A549 (cell line): ENCODE data around the gene PECR. TPM values are rescaled to one million over a fixed set of nuclear protein-coding genes. Genes with fewer than 3 reads are reported as not detected.

Experiments used
- ATAC-seq, 2 experiments: fragments of 200-7000 bp in 1 of 2; fragments of >200 bp in 1 of 2; cut with Nextera tagmentation in 1 of 2; cut with Tn5 transposase in 1 of 2; 3 replicates each; pipeline versions ENCODE4 v1.8.0 to v1.9.1; 2018 to 2020; ENCODE audit warnings: mild to moderate bottlenecking in 1 of 2, moderate library complexity in 1 of 2
- CTCF ChIA-PET: fragments of 300-600 bp; sonication (Branson Sonifier 250); formaldehyde crosslinking; extraction: SDS; loops from one replicate; lab custom pipeline; 2021; ENCODE audit warnings: antibody characterized with exemption, inconsistent platforms; lab: Yijun Ruan, JAX
- POLR2A ChIA-PET: fragments of 350-600 bp; formaldehyde crosslinking; extraction: SDS; loops from one replicate; lab custom pipeline; 2021; ENCODE audit warnings: antibody characterized with exemption, inconsistent platforms; lab: Yijun Ruan, JAX
- DNase-seq, 2 experiments: peaks; one replicate each; pipeline versions ENCODE4 v3.0.0 to v3.0.0-alpha.2; 2011 to 2016; ENCODE audit warnings: low read depth in 1 of 2, low spot score in 1 of 2
- FAIRE-seq: peaks from 2 replicates; lab custom pipeline; 2011; peaks lifted over from hg19 to GRCh38; lab: Jason Lieb, UNC
- H3K27ac ChIP-seq, 2 experiments: fragments of >200 bp; sonication (Bioruptor Twin); formaldehyde crosslinking; 3 replicates each; pipeline ENCODE4 v1.5.1; 2016 to 2017
- H3K4me1 ChIP-seq: fragments of >200 bp; sonication (Bioruptor Twin); formaldehyde crosslinking; 3 replicates; pipeline ENCODE4 v1.6.1; 2016
- H3K4me2 ChIP-seq: fragments of >200 bp; sonication (Bioruptor Twin); formaldehyde crosslinking; 3 replicates; pipeline ENCODE4 v1.6.1; 2016
- H3K4me3 ChIP-seq: fragments of >200 bp; sonication (Bioruptor Twin); formaldehyde crosslinking; 3 replicates; pipeline ENCODE4 v1.5.1; 2016
- H3K9me3 ChIP-seq: fragments of >200 bp; sonication (Bioruptor Twin); formaldehyde crosslinking; 3 replicates; pipeline ENCODE4 v1.6.1; 2016
- BCL3 ChIP-seq: fragments of >200 bp; sonication (Bioruptor Twin); formaldehyde crosslinking; IDR thresholded peaks from 3 replicates; pipeline ENCODE4 v1.6.1; 2016
- BHLHE40 ChIP-seq: IDR thresholded peaks from 2 replicates; pipeline ENCODE4 v1.6.1; 2012; ENCODE audit warnings: low read depth, low read length, inconsistent platforms
- EHF ChIP-seq: fragments of 250-450 bp; sonication (Bioruptor Pico); IDR thresholded peaks from 2 replicates; pipeline ENCODE4 v1.5.0; 2020; ENCODE audit warnings: mild to moderate bottlenecking
- ELK1 ChIP-seq: fragments of 150-350 bp; IDR thresholded peaks from 2 replicates; pipeline ENCODE4 v1.6.1; 2014; ENCODE audit warnings: low read depth, mild to moderate bottlenecking, low read length
- GATA3 ChIP-seq: IDR thresholded peaks from 2 replicates; pipeline ENCODE4 v1.6.1; 2012; ENCODE audit warnings: borderline replicate concordance
- HDAC2 ChIP-seq: fragments of 200-600 bp; sonication (generic); IDR thresholded peaks from 2 replicates; pipeline ENCODE4 v1.6.1; 2016
- HMGXB4 ChIP-seq: fragments of 250-450 bp; sonication (Bioruptor Pico); IDR thresholded peaks from 2 replicates; pipeline ENCODE4 v1.5.0; 2021; ENCODE audit warnings: mild to moderate bottlenecking, moderate library complexity, borderline replicate concordance
- JUN ChIP-seq, 2 experiments: fragments of >200 bp; sonication (Bioruptor Twin); formaldehyde crosslinking; IDR thresholded peaks; 2 replicates in 1 of 2; 3 replicates in 1 of 2; pipeline ENCODE4 v1.6.1; 2016 to 2017
- KDM1A ChIP-seq: fragments of 200-600 bp; sonication (generic); IDR thresholded peaks from 2 replicates; pipeline ENCODE4 v1.6.1; 2016; ENCODE audit warnings: low read depth, mild to moderate bottlenecking
- NR3C1 ChIP-seq: fragments of >200 bp; sonication (Bioruptor Twin); formaldehyde crosslinking; IDR thresholded peaks from 3 replicates; pipeline ENCODE4 v1.6.1; 2017
- PHF8 ChIP-seq: fragments of 200-600 bp; sonication (generic); IDR thresholded peaks from 2 replicates; pipeline ENCODE4 v1.6.1; 2016; ENCODE audit warnings: low read depth, mild to moderate bottlenecking, antibody characterized with exemption, moderate library complexity, borderline replicate concordance
- REST ChIP-seq: fragments of 200-600 bp; sonication (generic); IDR thresholded peaks from 2 replicates; pipeline ENCODE4 v1.6.1; 2016; ENCODE audit warnings: antibody characterized with exemption, mild to moderate bottlenecking, moderate library complexity
- RFX5 ChIP-seq: fragments of 450-650 bp; IDR thresholded peaks from 2 replicates; pipeline ENCODE4 v1.7.1; 2014; ENCODE audit warnings: antibody characterized with exemption, mild to moderate bottlenecking, moderate library complexity
- SMC3 ChIP-seq: fragments of >200 bp; sonication (Bioruptor Twin); formaldehyde crosslinking; IDR thresholded peaks from 3 replicates; pipeline ENCODE4 v1.6.1; 2018; ENCODE audit warnings: inconsistent platforms
- SREBF2 ChIP-seq: fragments of 450-650 bp; IDR thresholded peaks from 2 replicates; pipeline ENCODE4 v1.6.1; 2014; ENCODE audit warnings: mild to moderate bottlenecking, moderate library complexity
- USF2 ChIP-seq: fragments of 450-650 bp; IDR thresholded peaks from 2 replicates; pipeline ENCODE4 v1.6.1; 2014; ENCODE audit warnings: antibody characterized with exemption
- WGBS: methylation state at CpG from one replicate; pipeline ENCODE4 v1.1.6; 2017; ENCODE audit errors: missing lambda C conversion rate; 5-methylcytosine and 5-hydroxymethylcytosine counted together
- polyA plus RNA-seq, 4 experiments: library from polyadenylated mRNA; depleted of rRNA in 3 of 4; stranded (reverse); fragments of >200 nt; fragmentation: RNase III in 1 of 4; extraction: RNeasy Plus Mini Kit Qiagen cat#74134 plus additional on column Dnase treatment in 1 of 4; gene quantifications; 2 replicates in 3 of 4; 3 replicates in 1 of 4; pipeline ENCODE4 v1.2.3, GENCODE V29; 2011 to 2017

The PECR gene
- polyA plus RNA-seq, 2 of the 4 experiments (the other 2 are of a cell fraction): 16.8 to 39.9 TPM

- DNase-seq (no peak), FAIRE-seq (no peak), ATAC-seq (no peak)
- no peaks in the 10 kb centered on the region for H3K4me1 ChIP-seq
- no peak overlapping the region for H3K4me3 ChIP-seq
- no peak overlapping the region for H3K27ac ChIP-seq
- WGBS: 85% methylated on average over 1 of the region's 1 CpG
- H3K4me2 ChIP-seq: no peak overlapping the region
- POLR2A ChIA-PET: no interaction called here
- CTCF ChIA-PET: interaction anchor here (0.6 to 1.5 kb wide), 2 partner anchors 24 to 55 kb away, joined by 3 to 4 read pairs; no protein-coding TSS in a partner anchor
- no peaks in the 10 kb centered on the region for H3K9me3 ChIP-seq
- TF ChIP-seq HDAC2: no peak
- no peak for TF ChIP-seq ELK1
- TF ChIP-seq RFX5: no peak
- TF ChIP-seq USF2: no peak
These were observed 8.8 kb upstream of the PECR start for GRCh38 chr2:216090369-216090786.

GRCh38 chr2:216086207-216086893, 4.7 kb upstream of the PECR start:
- no peaks in the 10 kb centered on the region for H3K9me3 ChIP-seq
- DNase-seq (no peak), FAIRE-seq (no peak), ATAC-seq (no peak)
- peaks cover 6% of the 10 kb centered on the region; the same call in 1 of the 3 replicates for H3K4me1 ChIP-seq
- no peak overlapping the region for H3K4me3 ChIP-seq
- POLR2A ChIA-PET: no interaction called here
- TF ChIP-seq REST (no peak), SREBF2 (no peak), KDM1A (no peak), NR3C1 (no peak), BCL3 (no peak), GATA3 (no peak)
- TF ChIP-seq, all 56 proteins: peak for 0
- Histone ChIP-seq H3K4me2 (no peak overlapping the region), H3K27ac (no peak overlapping the region)
- CTCF ChIA-PET: no interaction called here
- 81% methylated on average over 2 of the region's 2 CpGs for WGBS

- CTCF ChIA-PET: interaction anchor here (0.6 to 1.6 kb wide), 3 partner anchors 9 to 1701 kb away, joined by 3 to 6 read pairs (median 3); no protein-coding TSS in a partner anchor
- POLR2A ChIA-PET: no interaction called here
- 85% methylated on average over 3 of the region's 3 CpGs for WGBS
- Histone ChIP-seq H3K4me3 (no peak overlapping the region), H3K9me3 (no peaks in the 10 kb centered on the region), H3K4me2 (no peak overlapping the region), H3K27ac (no peak overlapping the region), H3K4me1 (peaks cover 14% of the 10 kb centered on the region; the same call in 2 of the 3 replicates)
- TF ChIP-seq EHF (no peak), USF2 (no peak), BHLHE40 (no peak), JUN (IDR thresholded peaks at IDR 0.05) (no peak), GATA3 (no peak), HMGXB4 (CRISPR knock-in tag) (no peak), PHF8 (no peak), SREBF2 (no peak), SMC3 (no peak)
- no peak for FAIRE-seq
- DNase-seq: no peak
- no peak for ATAC-seq
These were observed 2.9 kb upstream of the PECR start for GRCh38 chr2:216084547-216084946.
